Coronary artery (tissue), 2 donors: ENCODE measurements around the gene DRC1.

ENCODE experiments used
- DNase-seq: peaks from one replicate; pipeline ENCODE4 v3.0.0-alpha.2; 2017; ENCODE audit warnings: low spot score
- H3K27ac ChIP-seq, 2 donors: fragments of 200-600 bp; sonication (generic); one replicate each; pipeline ENCODE4 v1.5.1; 2016 to 2019
- H3K4me3 ChIP-seq: fragments of 200-600 bp; sonication (generic); 2 replicates; pipeline ENCODE4 v1.5.1; 2016; ENCODE audit warnings: mild to moderate bottlenecking, moderate library complexity
- TF ChIP-seq, protein P1 (sequence below): fragments of 200-600 bp; sonication (generic); IDR thresholded peaks from one replicate; pipeline ENCODE4 v1.5.1; 2019; ENCODE audit warnings: antibody characterized with exemption

Gene DRC1

GRCh38 chr2:26487192-26487591, 85.5 kb downstream of the DRC1 start:
- DNase-seq: no peak
- H3K4me3 ChIP-seq: no peak overlapping the region
- TF ChIP-seq, protein P1, sequence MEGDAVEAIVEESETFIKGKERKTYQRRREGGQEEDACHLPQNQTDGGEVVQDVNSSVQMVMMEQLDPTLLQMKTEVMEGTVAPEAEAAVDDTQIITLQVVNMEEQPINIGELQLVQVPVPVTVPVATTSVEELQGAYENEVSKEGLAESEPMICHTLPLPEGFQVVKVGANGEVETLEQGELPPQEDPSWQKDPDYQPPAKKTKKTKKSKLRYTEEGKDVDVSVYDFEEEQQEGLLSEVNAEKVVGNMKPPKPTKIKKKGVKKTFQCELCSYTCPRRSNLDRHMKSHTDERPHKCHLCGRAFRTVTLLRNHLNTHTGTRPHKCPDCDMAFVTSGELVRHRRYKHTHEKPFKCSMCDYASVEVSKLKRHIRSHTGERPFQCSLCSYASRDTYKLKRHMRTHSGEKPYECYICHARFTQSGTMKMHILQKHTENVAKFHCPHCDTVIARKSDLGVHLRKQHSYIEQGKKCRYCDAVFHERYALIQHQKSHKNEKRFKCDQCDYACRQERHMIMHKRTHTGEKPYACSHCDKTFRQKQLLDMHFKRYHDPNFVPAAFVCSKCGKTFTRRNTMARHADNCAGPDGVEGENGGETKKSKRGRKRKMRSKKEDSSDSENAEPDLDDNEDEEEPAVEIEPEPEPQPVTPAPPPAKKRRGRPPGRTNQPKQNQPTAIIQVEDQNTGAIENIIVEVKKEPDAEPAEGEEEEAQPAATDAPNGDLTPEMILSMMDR: no peak
- no peak overlapping the region for H3K27ac ChIP-seq

GRCh38 chr2:26488463-26489212, 86.9 kb downstream of the DRC1 start:
- no peak overlapping the region for H3K4me3 ChIP-seq
- DNase-seq: no peak
- no peak overlapping the region for H3K27ac ChIP-seq
- TF ChIP-seq, protein P1: no peak

GRCh38 chr2:26489213-26489850, 87.6 kb downstream of the DRC1 start:
- no peak overlapping the region for H3K27ac ChIP-seq
- no peak overlapping the region for H3K4me3 ChIP-seq
- TF ChIP-seq, protein P1: no peak
- DNase-seq: no peak

DNA sequence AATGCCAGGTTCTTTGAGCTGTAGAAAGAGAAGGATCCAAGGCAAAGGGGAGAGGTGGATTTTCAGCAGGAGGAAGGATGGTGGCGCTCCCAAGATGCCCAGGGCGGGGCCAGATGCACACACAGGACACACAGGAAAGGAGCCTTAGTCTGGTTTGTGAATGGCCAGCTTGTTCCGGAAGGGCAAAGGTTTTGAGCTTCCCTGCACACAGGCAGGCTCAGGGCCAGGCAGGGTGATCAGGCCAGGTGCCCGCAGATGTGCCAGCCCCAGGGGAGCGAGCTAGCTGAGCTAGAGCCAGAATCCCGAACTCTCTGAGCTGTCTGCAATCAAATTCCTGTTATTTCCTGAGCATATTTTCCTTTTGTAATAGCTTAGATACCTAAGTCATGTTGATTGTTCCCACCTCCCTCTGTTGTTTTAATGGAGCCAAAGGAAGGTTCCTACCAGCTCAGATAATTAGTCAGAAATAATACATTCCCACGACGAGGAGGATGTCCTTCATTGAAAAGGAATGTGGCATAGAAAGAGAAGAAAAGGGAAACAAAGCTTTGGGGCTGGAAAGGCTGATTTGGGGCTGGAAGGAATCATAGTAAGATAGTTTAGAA, 89.9 kb downstream of the DRC1 start:
- DNase-seq: no peak
- TF ChIP-seq, protein P1: no peak
- no peak overlapping the region for H3K27ac ChIP-seq
- no peak overlapping the region for H3K4me3 ChIP-seq

- Histone ChIP-seq H3K27ac (no peak overlapping the region), H3K4me3 (no peak overlapping the region)
- no peak for DNase-seq
- TF ChIP-seq, protein P1: no peak
These were observed 91.2 kb downstream of the DRC1 start for GRCh38 chr2:26492749-26493515.

GRCh38 chr2:26493566-26493965, 91.8 kb downstream of the DRC1 start:
- no peak overlapping the region for H3K27ac ChIP-seq
- TF ChIP-seq, protein P1: no peak
- no peak for DNase-seq
- H3K4me3 ChIP-seq: no peak overlapping the region
